Sigmoid colon (tissue), 4 donors: ENCODE data around the gene RASD2.

ENCODE experiments used
- EP300 ChIP-seq, 4 donors: sonication (generic); formaldehyde crosslinking; IDR thresholded peaks; one replicate each; pipeline ENCODE4 v1.6.1; 2017; ENCODE audit warnings: antibody characterized with exemption in 4 of 4
- POLR2A ChIP-seq, 2 donors: fragments of 450-650 bp; IDR thresholded peaks; one replicate each; pipeline ENCODE4 v1.6.1; 2016; ENCODE audit warnings: antibody characterized with exemption in 2 of 2, mild to moderate bottlenecking in 2 of 2, moderate library complexity in 2 of 2
- POLR2AphosphoS5 ChIP-seq, 4 donors: sonication (generic); formaldehyde crosslinking; IDR thresholded peaks; one replicate each; pipeline ENCODE4 v1.6.1; 2017; ENCODE audit warnings: antibody characterized with exemption in 4 of 4
- TF ChIP-seq, protein P1 (sequence below), 4 experiments: fragments of 450-650 bp in 3 of 4; fragments of 200-600 bp in 1 of 4; IDR thresholded peaks; one replicate each; pipeline ENCODE4 v1.5.1; 2016 to 2019; ENCODE audit warnings: antibody characterized with exemption in 4 of 4, mild to moderate bottlenecking in 3 of 4, moderate library complexity in 2 of 4

DNA sequence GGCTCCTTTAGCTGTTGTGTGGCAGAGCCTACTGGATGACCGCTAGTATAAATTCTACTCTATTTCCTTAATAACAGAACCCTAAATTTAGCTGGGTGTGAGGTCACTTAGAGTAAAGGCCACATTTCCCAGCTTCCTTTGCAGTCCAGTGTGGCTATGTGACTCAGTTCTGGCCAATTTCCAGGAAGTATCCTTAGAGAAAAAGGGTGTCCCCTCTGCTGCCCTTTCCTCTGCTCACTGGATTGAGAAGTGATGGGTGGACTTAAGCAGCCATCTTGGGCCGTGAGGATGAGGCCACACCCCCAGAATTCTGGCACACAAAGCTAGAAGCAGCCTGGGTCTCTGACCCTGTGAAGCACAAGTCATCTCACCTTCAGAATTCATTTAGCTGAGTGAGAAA is 11.7 kb upstream of the RASD2 start:
- TF ChIP-seq, protein P1, sequence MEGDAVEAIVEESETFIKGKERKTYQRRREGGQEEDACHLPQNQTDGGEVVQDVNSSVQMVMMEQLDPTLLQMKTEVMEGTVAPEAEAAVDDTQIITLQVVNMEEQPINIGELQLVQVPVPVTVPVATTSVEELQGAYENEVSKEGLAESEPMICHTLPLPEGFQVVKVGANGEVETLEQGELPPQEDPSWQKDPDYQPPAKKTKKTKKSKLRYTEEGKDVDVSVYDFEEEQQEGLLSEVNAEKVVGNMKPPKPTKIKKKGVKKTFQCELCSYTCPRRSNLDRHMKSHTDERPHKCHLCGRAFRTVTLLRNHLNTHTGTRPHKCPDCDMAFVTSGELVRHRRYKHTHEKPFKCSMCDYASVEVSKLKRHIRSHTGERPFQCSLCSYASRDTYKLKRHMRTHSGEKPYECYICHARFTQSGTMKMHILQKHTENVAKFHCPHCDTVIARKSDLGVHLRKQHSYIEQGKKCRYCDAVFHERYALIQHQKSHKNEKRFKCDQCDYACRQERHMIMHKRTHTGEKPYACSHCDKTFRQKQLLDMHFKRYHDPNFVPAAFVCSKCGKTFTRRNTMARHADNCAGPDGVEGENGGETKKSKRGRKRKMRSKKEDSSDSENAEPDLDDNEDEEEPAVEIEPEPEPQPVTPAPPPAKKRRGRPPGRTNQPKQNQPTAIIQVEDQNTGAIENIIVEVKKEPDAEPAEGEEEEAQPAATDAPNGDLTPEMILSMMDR (IDR thresholded peaks at IDR 0.05) = no peak
- TF ChIP-seq POLR2A (IDR thresholded peaks at IDR 0.05) (no peak), POLR2AphosphoS5 (IDR thresholded peaks at IDR 0.05) (no peak), EP300 (IDR thresholded peaks at IDR 0.05) (no peak)
